Right lobe of liver (tissue), 4 donors: ENCODE measurements around the gene GABRR3.

ENCODE experiments used
- POLR2A ChIP-seq: fragments of 450-650 bp; IDR thresholded peaks from one replicate; pipeline ENCODE4 v1.6.1; 2017; ENCODE audit warnings: antibody characterized with exemption, mild to moderate bottlenecking
- TF ChIP-seq, protein P1 (sequence below), 4 donors: fragments of 200-600 bp in 3 of 4; fragments of 450-650 bp in 1 of 4; IDR thresholded peaks; one replicate each; pipeline versions ENCODE4 v1.5.1 to v1.8.0; 2016 to 2022; ENCODE audit warnings: antibody characterized with exemption in 4 of 4, mild to moderate bottlenecking in 2 of 4
- donor health status: DM: no; HTN: no; CAD: no.
- donor health status: DM: no; HTN: no; CAD: no.
- donor health status: DM: no; HTN: yes; CAD: no.

DNA sequence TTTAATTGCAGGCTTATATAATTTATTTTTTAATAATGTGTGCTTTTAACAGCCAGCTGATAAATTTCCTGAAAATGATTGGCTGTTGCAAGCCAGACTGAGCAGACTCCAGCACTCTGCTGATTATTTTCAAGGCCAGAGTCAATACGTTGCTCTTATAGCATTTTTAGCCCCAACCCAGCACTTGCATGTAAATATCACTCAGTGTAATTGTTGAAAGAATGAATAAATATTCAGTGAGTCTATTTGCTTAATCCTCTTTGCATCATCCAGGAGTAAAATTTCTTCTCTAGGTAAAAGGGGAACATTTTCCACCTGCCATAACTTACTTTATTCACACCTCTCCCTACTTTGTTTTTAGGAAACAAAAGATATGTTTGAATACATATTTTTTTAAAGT lies 2.9 kb downstream of the GABRR3 start:
- TF ChIP-seq, protein P1, sequence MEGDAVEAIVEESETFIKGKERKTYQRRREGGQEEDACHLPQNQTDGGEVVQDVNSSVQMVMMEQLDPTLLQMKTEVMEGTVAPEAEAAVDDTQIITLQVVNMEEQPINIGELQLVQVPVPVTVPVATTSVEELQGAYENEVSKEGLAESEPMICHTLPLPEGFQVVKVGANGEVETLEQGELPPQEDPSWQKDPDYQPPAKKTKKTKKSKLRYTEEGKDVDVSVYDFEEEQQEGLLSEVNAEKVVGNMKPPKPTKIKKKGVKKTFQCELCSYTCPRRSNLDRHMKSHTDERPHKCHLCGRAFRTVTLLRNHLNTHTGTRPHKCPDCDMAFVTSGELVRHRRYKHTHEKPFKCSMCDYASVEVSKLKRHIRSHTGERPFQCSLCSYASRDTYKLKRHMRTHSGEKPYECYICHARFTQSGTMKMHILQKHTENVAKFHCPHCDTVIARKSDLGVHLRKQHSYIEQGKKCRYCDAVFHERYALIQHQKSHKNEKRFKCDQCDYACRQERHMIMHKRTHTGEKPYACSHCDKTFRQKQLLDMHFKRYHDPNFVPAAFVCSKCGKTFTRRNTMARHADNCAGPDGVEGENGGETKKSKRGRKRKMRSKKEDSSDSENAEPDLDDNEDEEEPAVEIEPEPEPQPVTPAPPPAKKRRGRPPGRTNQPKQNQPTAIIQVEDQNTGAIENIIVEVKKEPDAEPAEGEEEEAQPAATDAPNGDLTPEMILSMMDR (IDR thresholded peaks at IDR 0.05) = no peak
- no peak for TF ChIP-seq POLR2A
